HepG2 (cell line): ENCODE data around the gene NT5C2. TPM values are rescaled to one million over a fixed set of nuclear protein-coding genes. Genes with fewer than 3 reads are reported as not detected.

ENCODE experiments used
- ARHGAP35 ChIP-seq: sonication (generic); formaldehyde crosslinking; IDR thresholded peaks from 2 replicates; pipeline ENCODE4 v1.9.0; 2022; ENCODE audit warnings: mild to moderate bottlenecking, inconsistent platforms, moderate library complexity, missing genetic modification reagents, borderline replicate concordance
- ATF7 ChIP-seq, 2 experiments: fragments of 450-650 bp in 1 of 2; sonication (generic) in 1 of 2; formaldehyde crosslinking in 1 of 2; IDR thresholded peaks; 2 replicates each; pipeline versions ENCODE4 v1.4.0 to v1.6.1; 2016 to 2020; ENCODE audit warnings: antibody characterized with exemption in 1 of 2, mild to moderate bottlenecking in 1 of 2, missing genetic modification reagents in 1 of 2
- FOXP1 ChIP-seq, 2 experiments: fragments of 450-650 bp in 1 of 2; IDR thresholded peaks; 2 replicates each; pipeline ENCODE4 v1.6.1; 2017 to 2018; ENCODE audit warnings: antibody characterized with exemption in 1 of 2
- KDM5B ChIP-seq: sonication (generic); formaldehyde crosslinking; IDR thresholded peaks from 2 replicates; pipeline ENCODE4 v1.4.0; 2020; ENCODE audit warnings: missing genetic modification reagents, mild to moderate bottlenecking, borderline replicate concordance
- KMT2A ChIP-seq: sonication (generic); formaldehyde crosslinking; IDR thresholded peaks from 2 replicates; pipeline ENCODE4 v1.4.0; 2020; ENCODE audit warnings: missing genetic modification reagents
- NBN ChIP-seq: fragments of 450-650 bp; conservative IDR thresholded peaks from 2 replicates; pipeline ENCODE4 v1.6.1; 2017
- TEAD3 ChIP-seq: optimal IDR thresholded peaks from 2 replicates; pipeline ENCODE3; 2016; ENCODE audit warnings: borderline replicate concordance
- TGIF2 ChIP-seq: IDR thresholded peaks from 2 replicates; pipeline ENCODE4 v1.6.1; 2016; ENCODE audit warnings: control low read depth, missing compliant biosample characterization
- ZFP62 ChIP-seq: sonication (generic); formaldehyde crosslinking; IDR thresholded peaks from 2 replicates; pipeline ENCODE4 v1.4.0; 2020; ENCODE audit warnings: missing genetic modification reagents
- ZNF264 ChIP-seq: sonication (generic); formaldehyde crosslinking; IDR thresholded peaks from 2 replicates; pipeline ENCODE4 v1.4.0; 2020; ENCODE audit warnings: missing genetic modification reagents
- ZNF329 ChIP-seq: sonication (generic); formaldehyde crosslinking; IDR thresholded peaks from 2 replicates; pipeline ENCODE4 v1.9.0; 2021; ENCODE audit warnings: low read depth, mild to moderate bottlenecking, missing genetic modification reagents
- ZNF430 ChIP-seq: sonication (generic); formaldehyde crosslinking; IDR thresholded peaks from 2 replicates; pipeline ENCODE4 v1.9.0; 2021; ENCODE audit warnings: mild to moderate bottlenecking, missing genetic modification reagents
- ZNF441 ChIP-seq: sonication (generic); formaldehyde crosslinking; IDR thresholded peaks from 2 replicates; pipeline ENCODE4 v1.7.0; 2021; ENCODE audit warnings: missing genetic modification reagents, borderline replicate concordance
- ZNF503 ChIP-seq: sonication (generic); formaldehyde crosslinking; IDR thresholded peaks from 2 replicates; pipeline ENCODE4 v1.4.0; 2020; ENCODE audit warnings: missing genetic modification reagents
- ZNF724P ChIP-seq: sonication (generic); formaldehyde crosslinking; IDR thresholded peaks from 2 replicates; pipeline ENCODE4 v1.8.0; 2022; ENCODE audit warnings: missing genetic modification reagents, borderline replicate concordance
- ZNF781 ChIP-seq: sonication (generic); formaldehyde crosslinking; IDR thresholded peaks from 2 replicates; pipeline ENCODE4 v1.5.1; 2020; ENCODE audit warnings: borderline replicate concordance, mild to moderate bottlenecking, missing genetic modification reagents; ENCODE audit errors: not compliant biosample characterization
- polyA plus RNA-seq, 8 experiments: library from polyadenylated mRNA; depleted of rRNA in 3 of 8; stranded (reverse) in 7 of 8; unstranded in 1 of 8; fragments of >200 nt; fragmentation: Illumina TruSeq in 4 of 8; extraction: Trizol in 4 of 8; gene quantifications; 2 replicates each; pipeline versions ENCODE4 v1.2.1 to v1.2.3, GENCODE V29; 2011 to 2016; ENCODE audit warnings: low read depth in 4 of 8, missing spikeins in 1 of 8, mixed read lengths in 1 of 8; ENCODE audit not compliant: insufficient read depth in 1 of 8
- total RNA-seq, 5 experiments: library from RNA; depleted of rRNA; stranded (reverse); fragments of >200 nt; fragmentation: Illumina TruSeq; extraction: Trizol; gene quantifications; 2 replicates each; pipeline ENCODE4 v1.2.3, GENCODE V29; 2016; ENCODE audit warnings: low read depth in 1 of 5
- TF ChIP-seq, protein P1 (sequence below), 2 experiments: sonication (generic) in 1 of 2; formaldehyde crosslinking in 1 of 2; IDR thresholded peaks; 2 replicates each; pipeline versions ENCODE4 v1.6.1 to v1.9.0; 2014 to 2022; ENCODE audit warnings: antibody characterized with exemption in 1 of 2, borderline replicate concordance in 1 of 2, inconsistent platforms in 1 of 2, low read depth in 1 of 2, missing genetic modification reagents in 1 of 2
- TF ChIP-seq, protein P2 (sequence below): sonication (generic); formaldehyde crosslinking; IDR thresholded peaks from 2 replicates; pipeline ENCODE4 v1.5.0; 2020; ENCODE audit warnings: mild to moderate bottlenecking, missing genetic modification reagents, borderline replicate concordance

Gene NT5C2
- total and polyA plus RNA-seq, 2 of the 13 experiments (the other 11 are each of a cell fraction or from before 2014, with no cell fraction given), result 40.6 to 55.2 TPM

DNA sequence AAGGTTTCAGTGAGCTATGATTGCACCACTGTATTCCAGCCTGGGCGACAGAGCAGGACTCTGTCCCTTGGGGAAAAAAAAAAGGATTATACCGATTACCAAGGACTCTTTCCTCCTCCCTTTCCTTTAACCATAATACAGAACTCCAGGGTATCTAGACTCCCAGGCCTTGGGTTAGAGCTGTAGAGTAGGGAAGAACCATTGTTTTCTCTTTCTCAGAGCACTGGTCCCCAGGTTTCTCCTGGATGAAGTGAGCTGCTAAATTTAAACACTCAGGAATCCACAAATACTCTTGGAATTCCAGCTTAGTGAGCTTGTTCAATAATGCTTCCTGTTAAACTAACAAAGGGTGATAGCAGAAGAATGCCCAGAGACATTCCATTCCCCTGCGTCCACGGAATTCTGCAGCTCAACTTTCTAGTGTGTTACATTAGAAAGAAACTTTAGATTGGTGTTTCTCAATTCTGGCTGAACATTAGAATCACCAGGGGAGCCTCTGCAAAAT is 38.0 kb upstream of the NT5C2 start (continued):
- TF ChIP-seq, protein P1, sequence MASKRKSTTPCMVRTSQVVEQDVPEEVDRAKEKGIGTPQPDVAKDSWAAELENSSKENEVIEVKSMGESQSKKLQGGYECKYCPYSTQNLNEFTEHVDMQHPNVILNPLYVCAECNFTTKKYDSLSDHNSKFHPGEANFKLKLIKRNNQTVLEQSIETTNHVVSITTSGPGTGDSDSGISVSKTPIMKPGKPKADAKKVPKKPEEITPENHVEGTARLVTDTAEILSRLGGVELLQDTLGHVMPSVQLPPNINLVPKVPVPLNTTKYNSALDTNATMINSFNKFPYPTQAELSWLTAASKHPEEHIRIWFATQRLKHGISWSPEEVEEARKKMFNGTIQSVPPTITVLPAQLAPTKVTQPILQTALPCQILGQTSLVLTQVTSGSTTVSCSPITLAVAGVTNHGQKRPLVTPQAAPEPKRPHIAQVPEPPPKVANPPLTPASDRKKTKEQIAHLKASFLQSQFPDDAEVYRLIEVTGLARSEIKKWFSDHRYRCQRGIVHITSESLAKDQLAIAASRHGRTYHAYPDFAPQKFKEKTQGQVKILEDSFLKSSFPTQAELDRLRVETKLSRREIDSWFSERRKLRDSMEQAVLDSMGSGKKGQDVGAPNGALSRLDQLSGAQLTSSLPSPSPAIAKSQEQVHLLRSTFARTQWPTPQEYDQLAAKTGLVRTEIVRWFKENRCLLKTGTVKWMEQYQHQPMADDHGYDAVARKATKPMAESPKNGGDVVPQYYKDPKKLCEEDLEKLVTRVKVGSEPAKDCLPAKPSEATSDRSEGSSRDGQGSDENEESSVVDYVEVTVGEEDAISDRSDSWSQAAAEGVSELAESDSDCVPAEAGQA (IDR thresholded peaks at IDR 0.05; ENCODE audit: low read depth), result no peak
- TF ChIP-seq, protein P1 (CRISPR knock-in tag; IDR thresholded peaks at IDR 0.05; ENCODE audit: borderline replicate concordance), result no peak
- TF ChIP-seq ZNF441 (CRISPR knock-in tag) (no peak), ZNF264 (CRISPR knock-in tag) (no peak), FOXP1 (IDR thresholded peaks at IDR 0.05) (no peak), FOXP1 (CRISPR knock-in tag; IDR thresholded peaks at IDR 0.05) (0 out of 2 replicates have a peak, but pooled peaks have one; percentile 28), KMT2A (no peak), ZNF724P (CRISPR knock-in tag) (no peak), ZNF329 (CRISPR knock-in tag) (no peak), TEAD3 (CRISPR knock-in tag) (peak; percentile 99), ARHGAP35 (CRISPR knock-in tag) (no peak), ZFP62 (CRISPR knock-in tag) (no peak), ZNF781 (CRISPR knock-in tag) (no peak), ZNF430 (CRISPR knock-in tag) (no peak), TGIF2 (CRISPR knock-in tag) (no peak), ATF7 (IDR thresholded peaks at IDR 0.05) (no peak), ATF7 (CRISPR knock-in tag; IDR thresholded peaks at IDR 0.05) (no peak), KDM5B (CRISPR knock-in tag) (no peak), ZNF503 (no peak), NBN (no peak)
- TF ChIP-seq, protein P2, sequence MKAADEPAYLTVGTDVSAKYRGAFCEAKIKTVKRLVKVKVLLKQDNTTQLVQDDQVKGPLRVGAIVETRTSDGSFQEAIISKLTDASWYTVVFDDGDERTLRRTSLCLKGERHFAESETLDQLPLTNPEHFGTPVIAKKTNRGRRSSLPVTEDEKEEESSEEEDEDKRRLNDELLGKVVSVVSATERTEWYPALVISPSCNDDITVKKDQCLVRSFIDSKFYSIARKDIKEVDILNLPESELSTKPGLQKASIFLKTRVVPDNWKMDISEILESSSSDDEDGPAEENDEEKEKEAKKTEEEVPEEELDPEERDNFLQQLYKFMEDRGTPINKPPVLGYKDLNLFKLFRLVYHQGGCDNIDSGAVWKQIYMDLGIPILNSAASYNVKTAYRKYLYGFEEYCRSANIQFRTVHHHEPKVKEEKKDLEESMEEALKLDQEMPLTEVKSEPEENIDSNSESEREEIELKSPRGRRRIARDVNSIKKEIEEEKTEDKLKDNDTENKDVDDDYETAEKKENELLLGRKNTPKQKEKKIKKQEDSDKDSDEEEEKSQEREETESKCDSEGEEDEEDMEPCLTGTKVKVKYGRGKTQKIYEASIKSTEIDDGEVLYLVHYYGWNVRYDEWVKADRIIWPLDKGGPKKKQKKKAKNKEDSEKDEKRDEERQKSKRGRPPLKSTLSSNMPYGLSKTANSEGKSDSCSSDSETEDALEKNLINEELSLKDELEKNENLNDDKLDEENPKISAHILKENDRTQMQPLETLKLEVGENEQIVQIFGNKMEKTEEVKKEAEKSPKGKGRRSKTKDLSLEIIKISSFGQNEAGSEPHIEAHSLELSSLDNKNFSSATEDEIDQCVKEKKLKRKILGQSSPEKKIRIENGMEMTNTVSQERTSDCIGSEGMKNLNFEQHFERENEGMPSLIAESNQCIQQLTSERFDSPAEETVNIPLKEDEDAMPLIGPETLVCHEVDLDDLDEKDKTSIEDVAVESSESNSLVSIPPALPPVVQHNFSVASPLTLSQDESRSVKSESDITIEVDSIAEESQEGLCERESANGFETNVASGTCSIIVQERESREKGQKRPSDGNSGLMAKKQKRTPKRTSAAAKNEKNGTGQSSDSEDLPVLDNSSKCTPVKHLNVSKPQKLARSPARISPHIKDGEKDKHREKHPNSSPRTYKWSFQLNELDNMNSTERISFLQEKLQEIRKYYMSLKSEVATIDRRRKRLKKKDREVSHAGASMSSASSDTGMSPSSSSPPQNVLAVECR (CRISPR knock-in tag), result no peak
